ENCODE data around the gene ZBTB9.
A peak's percentile ranks its signal among the peaks of the same experiment; 100 is the strongest.

Gene ZBTB9

GRCh38 chr6:33490621-33491020 lies 36.2 kb downstream of the ZBTB9 start:
- H3K4me3 ChIP-seq (ENCODE audit: low read depth, low read length) = no peak overlapping the region
- no peak for TF ChIP-seq CTCF (IDR thresholded peaks at IDR 0.05; ENCODE audit: low read depth, low read length, missing control alignments)
- DNase-seq (ENCODE audit: low read depth) = no peak

- no peak overlapping the region for H3K4me3 ChIP-seq (ENCODE audit: low read depth, low read length)
- DNase-seq (ENCODE audit: low read depth) = no peak
- peak; percentile 5 for TF ChIP-seq CTCF (IDR thresholded peaks at IDR 0.05; ENCODE audit: low read depth, low read length, missing control alignments)
Observed at GRCh38 chr6:33492093-33492492, 37.7 kb downstream of the ZBTB9 start.

GRCh38 chr6:33497157-33497556 lies 42.8 kb downstream of the ZBTB9 start:
- no peak for TF ChIP-seq CTCF (IDR thresholded peaks at IDR 0.05; ENCODE audit: low read depth, low read length, missing control alignments)
- no peak for DNase-seq (ENCODE audit: low read depth)
- H3K4me3 ChIP-seq (ENCODE audit: low read depth, low read length) = no peak overlapping the region

GRCh38 chr6:33502486-33502885 lies 48.1 kb downstream of the ZBTB9 start:
- TF ChIP-seq CTCF (IDR thresholded peaks at IDR 0.05; ENCODE audit: low read depth, low read length, missing control alignments) = no peak
- no peak for DNase-seq (ENCODE audit: low read depth)
- no peak overlapping the region for H3K4me3 ChIP-seq (ENCODE audit: low read depth, low read length)

GRCh38 chr6:33504486-33504885 lies 50.1 kb downstream of the ZBTB9 start:
- no peak overlapping the region for H3K4me3 ChIP-seq (ENCODE audit: low read depth, low read length)
- TF ChIP-seq CTCF (IDR thresholded peaks at IDR 0.05; ENCODE audit: low read depth, low read length, missing control alignments) = no peak
- DNase-seq (ENCODE audit: low read depth) = no peak

- no peak for DNase-seq (ENCODE audit: low read depth)
- no peak for TF ChIP-seq CTCF (IDR thresholded peaks at IDR 0.05; ENCODE audit: low read depth, low read length, missing control alignments)
- no peak overlapping the region for H3K4me3 ChIP-seq (ENCODE audit: low read depth, low read length)
Observed at GRCh38 chr6:33505548-33506370, 51.4 kb downstream of the ZBTB9 start.

All from GM12864 (cell line).